Spleen (tissue), 7 donors: ENCODE data around the gene CASP7.

Experiments
- POLR2A ChIP-seq, 3 donors: fragments of 450-650 bp; IDR thresholded peaks; one replicate each; pipeline ENCODE4 v1.5.1; 2017; ENCODE audit warnings: antibody characterized with exemption in 3 of 3, mild to moderate bottlenecking in 1 of 3
- TF ChIP-seq, protein P1 (sequence below), 11 experiments: fragments of 200-600 bp in 7 of 11; fragments of 450-650 bp in 4 of 11; sonication (generic) in 4 of 11; IDR thresholded peaks in 8 of 11; conservative IDR thresholded peaks in 3 of 11; 1 replicate in 7 of 11; 2 replicates in 4 of 11; pipeline versions ENCODE4 v1.4.0 to v1.8.0; 2016 to 2021; ENCODE audit warnings: antibody characterized with exemption in 11 of 11, inconsistent platforms in 4 of 11, mild to moderate bottlenecking in 1 of 11
- donor health status: DM: no; HTN: no; CAD: no; lungs with moderate emphysema.
- donor health status: DM: no; HTN: no; CAD: no.
- donor health status: DM: no; HTN: no; CAD: no.

DNA sequence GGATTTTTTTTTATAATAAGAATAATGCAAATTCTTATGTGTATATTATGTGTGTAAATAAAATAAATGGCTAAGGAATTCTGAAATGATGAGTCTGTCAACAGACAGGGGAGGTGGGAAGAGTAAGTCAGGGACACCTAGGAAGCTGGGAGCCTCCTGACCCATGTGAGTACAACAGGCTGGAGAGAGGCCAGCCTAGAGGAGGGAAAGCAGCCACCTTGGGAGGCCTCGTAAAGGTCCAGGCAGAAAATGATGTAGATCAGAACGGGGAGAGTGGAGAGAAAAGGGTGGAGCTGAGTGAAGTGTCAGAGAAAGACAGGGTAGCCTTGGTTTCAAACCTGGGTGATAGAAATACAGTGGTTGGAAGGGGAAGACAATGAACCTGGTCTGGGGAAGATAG is 22.8 kb upstream of the CASP7 start:
- TF ChIP-seq, protein P1, sequence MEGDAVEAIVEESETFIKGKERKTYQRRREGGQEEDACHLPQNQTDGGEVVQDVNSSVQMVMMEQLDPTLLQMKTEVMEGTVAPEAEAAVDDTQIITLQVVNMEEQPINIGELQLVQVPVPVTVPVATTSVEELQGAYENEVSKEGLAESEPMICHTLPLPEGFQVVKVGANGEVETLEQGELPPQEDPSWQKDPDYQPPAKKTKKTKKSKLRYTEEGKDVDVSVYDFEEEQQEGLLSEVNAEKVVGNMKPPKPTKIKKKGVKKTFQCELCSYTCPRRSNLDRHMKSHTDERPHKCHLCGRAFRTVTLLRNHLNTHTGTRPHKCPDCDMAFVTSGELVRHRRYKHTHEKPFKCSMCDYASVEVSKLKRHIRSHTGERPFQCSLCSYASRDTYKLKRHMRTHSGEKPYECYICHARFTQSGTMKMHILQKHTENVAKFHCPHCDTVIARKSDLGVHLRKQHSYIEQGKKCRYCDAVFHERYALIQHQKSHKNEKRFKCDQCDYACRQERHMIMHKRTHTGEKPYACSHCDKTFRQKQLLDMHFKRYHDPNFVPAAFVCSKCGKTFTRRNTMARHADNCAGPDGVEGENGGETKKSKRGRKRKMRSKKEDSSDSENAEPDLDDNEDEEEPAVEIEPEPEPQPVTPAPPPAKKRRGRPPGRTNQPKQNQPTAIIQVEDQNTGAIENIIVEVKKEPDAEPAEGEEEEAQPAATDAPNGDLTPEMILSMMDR (IDR thresholded peaks at IDR 0.05 in 8 of 11, conservative IDR thresholded peaks at IDR 0.05 in 3 of 11): no peak
- no peak for TF ChIP-seq POLR2A (IDR thresholded peaks at IDR 0.05)
